GM19452 (cell line): Measurements from ENCODE around the gene HIP1.
"Not testable (repeated sequence)": the region's sequence is repeated elsewhere in the genome, so short reads cannot be mapped to it uniquely, and the experiment has no call there.

Experiments used
- ATAC-seq: cut with Tn5 transposase; IDR thresholded peaks from one replicate; pipeline ENCODE4 v1.9.1; 2021; ENCODE audit not compliant: unreplicated experiment

HIP1 gene

DNA sequence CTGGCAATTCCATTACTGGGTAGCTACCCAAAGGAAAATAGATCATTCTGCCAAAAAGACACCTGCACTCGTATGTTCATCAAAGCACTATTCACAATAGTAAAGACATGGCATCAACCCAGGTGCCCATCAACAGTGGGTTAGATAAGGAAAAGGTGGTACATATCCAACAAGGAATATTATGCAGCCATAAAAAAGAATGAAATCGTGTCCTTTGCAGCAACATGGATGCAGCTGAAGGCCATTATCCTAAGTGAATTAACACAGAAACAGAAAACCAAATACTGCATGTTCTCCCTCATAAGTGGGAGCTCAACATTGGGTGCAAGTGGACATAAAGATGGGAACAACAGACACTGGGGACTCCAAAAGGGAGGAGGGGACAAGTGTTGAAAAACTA is 93.2 kb downstream of the HIP1 start:
- ATAC-seq = no peak

DNA sequence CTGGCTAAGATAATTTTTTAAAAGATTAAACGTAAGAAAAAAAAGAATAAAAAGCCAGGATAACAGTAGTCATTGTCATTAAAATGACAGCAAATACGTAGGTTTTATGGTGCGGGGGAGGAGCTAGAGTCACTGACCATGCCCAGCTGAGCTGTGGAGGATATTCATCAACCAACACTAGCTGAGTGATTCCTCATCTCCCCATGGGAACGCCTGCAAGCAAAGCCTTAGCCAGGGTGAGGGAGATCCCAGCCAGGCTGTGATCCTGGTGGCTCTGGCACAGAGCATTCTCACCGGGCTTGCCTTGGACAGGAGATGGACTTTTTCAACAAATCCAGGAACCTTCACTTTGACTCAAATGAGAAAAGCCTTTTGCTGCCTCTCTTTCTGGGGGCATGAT is 94.2 kb downstream of the HIP1 start:
- no peak for ATAC-seq

DNA sequence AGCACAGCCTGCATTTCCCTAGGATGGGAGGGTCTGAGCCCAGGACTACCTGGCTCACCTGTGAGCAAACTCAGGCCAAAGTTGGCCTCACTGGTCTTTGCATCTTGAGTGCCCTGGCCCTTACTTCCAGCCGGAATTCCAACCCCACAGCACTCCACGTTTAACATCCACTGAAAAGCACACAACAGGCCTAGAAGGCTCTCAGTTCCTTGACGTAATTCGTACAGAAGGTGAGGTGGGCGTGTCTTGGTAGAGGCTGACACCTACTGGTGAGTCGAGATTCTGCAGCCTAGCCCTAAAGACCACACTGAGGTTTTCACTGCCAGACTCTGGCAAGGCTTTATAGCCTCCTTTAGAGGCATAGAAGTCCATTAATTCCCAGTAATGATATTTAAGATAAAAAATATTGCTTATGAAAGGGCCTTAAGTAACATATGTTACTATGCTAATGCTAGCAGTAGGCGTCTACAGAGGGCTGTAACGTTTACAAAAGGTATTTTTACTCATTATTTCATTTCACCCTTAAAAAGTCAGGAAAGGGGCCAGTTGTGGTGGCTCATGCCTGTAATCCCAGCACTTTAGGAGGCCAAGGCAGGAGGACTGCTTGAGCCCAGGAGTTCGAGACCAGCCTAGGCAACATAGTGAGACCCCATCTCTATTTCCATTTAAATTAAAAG is 95.8 kb downstream of the HIP1 start:
- ATAC-seq = no peak

DNA sequence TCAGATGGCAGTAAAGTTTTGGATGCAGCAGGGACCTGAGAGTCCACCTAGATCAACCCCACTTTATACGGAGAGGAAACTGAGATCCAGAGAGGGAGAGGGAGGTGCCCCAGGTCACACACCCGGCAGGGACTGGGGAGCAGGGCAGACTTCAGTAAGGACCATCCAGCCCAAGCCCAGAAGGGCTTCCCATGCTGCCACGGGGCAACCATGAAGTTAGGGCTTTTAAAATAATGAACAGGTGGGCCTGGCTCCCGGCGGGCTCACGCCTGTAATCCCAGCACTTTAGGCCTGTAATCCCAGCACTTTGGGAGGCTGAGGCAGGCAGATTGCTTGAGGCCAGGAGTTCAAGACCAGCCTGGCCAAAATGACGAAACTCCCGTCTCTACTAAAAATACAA is 98.5 kb downstream of the HIP1 start:
- no peak for ATAC-seq

DNA sequence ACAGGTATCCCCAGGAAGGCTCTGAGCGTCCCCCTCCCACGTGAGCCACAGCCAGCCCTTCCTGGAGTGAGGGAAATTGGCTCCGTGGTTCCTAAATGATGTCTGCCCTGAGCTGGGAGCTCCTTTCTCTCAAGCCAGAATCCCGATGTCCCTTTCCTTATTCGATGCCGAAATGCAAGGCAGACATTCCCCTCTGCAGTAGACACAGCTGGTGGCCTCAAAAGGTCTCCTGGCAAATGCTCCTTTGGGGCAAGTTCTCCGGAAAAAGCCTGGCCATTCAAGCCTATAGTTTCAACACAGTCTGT is 98.9 kb downstream of the HIP1 start:
- ATAC-seq = no peak

DNA sequence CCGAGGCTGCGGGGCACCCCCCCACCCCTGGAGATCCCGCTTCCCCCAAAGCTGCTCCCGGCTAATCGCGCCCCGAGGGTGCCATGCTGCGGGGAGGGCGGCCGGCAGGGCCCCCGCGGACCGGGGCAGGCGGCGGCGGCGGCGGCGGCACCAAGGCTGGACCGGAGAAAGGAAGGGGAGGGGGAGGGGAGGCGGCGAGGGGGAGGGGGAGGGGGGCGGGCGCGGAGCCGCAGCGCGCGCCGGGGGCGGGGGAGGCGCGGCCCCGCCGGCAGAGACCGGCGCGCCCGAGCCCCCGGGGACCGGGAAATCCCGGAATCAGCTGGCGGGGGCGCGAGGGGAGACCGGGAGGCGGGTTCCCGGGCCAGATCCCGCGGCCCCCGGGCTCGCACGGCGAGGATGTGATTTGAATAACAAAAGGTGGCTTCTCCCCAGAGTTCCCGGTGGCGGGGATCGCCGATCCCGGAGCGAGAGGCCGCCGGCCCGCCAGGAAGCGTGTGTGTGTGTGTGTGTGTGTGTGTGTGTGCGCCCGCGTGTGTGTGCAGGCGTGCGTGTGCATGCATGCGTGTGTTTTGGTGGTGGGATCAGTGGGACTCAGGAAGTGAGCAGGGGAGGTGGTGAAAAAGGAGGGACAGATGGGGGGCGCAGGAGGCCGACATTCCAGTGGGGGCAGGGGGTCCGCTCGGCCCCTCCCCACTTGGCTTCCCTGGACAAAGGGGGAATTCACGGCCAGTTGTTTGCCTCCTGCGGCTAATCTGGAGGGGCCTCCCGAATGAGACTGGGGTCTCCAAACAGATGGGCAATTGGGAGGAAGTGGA is 99.5 kb downstream of the HIP1 start:
- no peak for ATAC-seq

DNA sequence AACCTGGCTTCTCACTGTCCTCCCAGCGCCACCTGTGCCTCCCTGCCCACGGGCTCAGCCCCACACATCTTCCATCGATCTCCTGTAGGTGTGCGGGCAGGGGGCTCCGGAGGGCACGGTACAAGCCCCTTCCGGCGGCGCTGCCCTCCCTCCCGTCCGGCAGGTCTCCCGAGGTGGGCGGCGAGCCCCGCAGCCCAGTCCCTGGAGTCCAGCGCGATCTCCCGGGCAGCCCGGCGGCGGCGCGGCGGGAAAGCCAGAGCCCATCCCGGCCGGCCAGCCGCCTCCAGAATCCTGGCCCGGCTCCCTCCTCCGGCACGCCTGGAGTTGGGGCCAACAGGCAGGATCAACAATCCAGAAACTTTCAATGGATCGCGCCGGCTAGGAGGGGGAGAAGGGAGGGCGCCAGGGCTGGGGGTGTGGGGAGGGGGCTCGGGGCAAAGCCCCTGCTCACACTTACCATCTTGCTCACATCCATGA is 100.1 kb downstream of the HIP1 start:
- no peak for ATAC-seq

DNA sequence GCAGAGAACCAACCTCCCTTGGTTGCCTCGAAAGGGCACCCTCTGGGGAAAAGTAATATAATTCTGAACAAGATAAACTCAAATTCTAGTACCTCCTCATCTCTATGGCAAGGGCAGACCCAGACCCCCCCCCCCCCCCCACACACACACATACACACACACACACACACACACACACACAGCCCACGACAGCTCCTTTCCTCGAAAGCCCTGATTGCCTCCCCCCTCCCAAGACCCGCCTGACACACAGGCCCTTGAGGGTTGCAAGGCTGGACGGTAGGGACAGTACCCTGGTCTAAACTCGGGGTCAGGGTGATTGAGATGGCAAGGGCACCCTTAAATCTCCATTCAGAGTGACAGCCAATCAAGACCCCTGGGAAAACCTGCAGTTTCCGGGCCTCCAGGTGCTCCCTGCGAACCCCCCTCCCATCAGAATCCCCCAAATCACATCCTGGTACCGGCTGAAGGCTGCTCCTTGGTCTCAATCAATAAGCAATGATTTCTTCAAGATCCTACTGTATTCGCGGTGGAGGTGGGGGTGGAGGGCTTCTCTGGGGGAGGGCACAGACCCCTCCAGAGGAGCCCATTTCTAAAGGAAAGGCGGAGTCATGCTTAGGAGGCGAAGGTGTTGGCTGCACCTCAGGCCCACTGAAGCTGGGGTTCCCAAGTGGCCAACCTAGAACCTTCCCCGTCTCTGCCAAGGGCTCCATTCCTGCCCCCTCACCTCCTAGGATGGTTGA is 100.7 kb downstream of the HIP1 start:
- no peak for ATAC-seq

DNA sequence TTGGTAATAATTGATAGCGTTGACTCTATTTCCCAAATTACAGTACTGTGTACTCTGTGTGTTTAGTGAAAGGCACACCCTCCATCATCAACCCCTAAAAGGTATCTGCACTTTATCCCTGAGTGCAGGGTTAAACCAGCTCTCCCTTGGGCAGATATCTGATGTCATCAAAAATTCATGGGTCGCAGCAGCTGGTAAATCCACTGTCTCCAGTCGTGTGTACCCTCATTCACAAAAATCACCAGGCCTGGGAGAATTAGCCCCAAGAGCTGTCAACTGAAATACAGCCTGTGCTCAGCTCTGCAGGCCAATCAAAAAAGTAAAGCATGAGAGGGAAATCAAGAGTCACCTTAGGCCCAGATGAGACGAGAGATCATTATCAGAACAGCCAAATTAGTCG is 103.7 kb downstream of the HIP1 start:
- no peak for ATAC-seq

DNA sequence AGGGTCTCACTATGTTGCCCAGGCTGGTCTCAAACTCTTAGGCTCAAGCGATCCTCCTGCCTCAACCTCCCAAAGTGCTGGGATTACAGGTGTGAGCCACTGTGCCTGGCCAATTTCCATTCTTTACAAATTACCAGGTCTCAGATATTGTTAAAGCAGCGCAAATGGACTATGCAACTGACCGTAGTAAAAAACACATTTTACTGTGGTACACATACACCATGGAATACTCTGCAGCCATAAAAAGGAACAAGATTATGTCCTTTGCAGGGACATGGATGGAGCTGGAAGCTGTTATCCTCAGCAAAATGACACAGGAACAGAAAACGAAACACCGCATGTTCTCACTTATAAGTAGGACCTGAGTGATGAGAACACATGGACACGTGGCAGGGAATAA is 106.2 kb downstream of the HIP1 start:
- not testable (repeated sequence) for ATAC-seq

DNA sequence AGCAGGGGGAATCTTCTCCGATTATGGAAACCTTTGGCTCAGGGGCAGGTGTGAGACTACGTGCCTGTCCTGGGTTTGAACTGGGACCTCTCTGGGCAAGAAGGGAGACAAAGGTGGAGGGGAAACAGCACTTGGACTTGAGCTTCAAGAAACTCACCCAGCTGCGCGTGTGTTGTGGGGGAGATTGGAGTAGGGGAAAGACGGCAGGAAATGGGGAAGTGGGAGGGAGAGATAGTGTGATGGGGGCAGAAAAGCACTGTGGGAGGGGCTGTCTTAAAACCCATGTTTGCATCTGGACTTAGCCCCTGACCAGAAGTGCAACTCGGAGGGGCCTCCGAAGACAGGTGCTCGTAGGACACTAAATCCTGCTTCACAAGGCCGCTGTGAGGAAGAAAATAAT is 107.0 kb downstream of the HIP1 start:
- ATAC-seq = no peak

DNA sequence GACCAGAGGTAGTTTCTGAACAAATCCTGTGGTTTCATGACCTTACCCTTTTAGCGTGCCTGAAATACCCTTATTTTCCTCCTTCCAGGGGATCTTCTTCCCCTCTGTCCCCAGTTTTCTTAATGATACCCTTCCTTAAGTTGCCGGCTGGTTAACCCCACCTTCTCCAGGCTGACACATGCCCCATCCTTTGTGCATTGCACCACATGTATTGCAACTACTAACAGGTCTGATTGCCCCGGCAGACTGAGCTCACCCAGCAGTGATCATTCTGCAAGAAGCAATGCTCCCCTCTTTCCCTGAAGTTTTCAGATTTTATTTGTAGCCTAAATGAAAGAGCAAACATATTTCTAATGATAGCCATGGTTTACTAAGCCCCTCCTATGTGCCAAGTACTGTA is 108.2 kb downstream of the HIP1 start:
- no peak for ATAC-seq

DNA sequence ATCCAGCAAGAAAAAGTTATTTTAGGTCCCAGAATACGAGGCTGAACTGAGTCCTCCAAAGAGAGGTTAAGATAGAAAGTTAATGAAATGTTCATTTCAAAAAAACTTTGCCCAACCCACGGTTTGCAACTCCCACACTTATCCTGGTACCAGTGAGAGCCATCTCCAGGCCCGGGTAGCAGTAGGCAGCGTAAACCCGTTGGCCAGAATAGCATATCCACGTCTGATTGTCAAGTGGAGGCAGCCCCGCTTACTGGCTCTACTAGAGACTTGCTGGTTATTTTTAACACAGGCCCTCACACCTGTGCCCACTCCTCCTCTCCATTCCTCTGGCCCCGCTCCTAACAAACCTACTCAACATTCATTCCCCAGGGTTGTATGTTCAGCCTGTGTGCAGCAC is 109.7 kb downstream of the HIP1 start:
- no peak for ATAC-seq

DNA sequence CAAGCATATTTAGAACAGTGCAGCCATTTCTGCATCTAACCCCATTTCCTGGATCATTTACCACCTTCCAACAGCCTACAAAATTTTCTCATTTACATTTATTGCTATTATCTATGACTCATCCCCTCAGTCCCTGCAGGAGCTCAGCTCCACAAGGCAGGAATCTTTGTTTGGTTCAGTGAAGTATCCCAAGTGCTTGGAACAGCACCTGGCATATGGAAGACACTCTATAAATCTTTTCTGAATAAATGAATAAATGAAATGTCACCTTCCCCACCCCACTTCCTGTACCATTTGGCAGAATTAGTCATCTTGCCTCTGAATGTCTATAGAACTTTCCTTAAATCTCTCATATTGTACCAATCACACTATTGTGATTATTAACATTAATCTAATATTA is 110.7 kb downstream of the HIP1 start:
- ATAC-seq = no peak

DNA sequence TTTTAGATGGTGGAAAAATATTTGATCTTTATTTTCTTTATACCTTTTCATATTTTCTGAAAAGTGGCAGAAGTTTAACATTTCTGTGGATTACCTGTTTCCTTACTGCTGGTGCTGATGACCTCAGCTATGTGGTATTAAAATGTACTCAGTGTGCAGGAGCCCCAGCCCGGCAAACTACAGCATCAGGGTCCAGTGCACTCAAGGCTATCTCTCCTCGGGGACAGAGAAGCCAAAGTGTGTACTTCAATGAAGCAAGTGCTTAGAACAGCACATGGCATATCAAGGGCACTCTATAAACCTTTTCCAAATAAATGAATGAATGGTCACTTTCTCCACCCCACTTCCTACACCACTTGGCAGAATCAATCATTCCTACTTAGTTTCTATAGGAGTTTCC is 111.8 kb downstream of the HIP1 start:
- no peak for ATAC-seq

DNA sequence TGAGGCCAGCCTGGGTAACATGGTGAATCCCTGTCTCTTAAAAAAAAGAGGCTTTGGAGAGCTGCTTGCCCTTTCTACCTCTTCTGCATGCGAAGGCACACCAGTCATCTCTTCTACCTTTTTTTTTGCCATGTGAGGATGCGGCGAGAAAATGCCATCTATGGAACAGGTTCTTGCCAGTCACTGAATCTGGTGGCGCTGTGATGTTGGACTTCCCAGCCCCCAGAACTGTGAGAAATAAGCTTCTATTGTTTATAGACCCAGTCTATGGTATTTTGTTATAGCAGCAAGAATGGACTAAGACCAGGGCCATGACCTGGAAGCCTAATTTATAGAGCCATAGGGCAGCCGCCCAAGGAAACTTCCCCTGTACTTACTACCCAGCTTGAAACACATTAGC is 112.9 kb downstream of the HIP1 start:
- ATAC-seq = no peak

DNA sequence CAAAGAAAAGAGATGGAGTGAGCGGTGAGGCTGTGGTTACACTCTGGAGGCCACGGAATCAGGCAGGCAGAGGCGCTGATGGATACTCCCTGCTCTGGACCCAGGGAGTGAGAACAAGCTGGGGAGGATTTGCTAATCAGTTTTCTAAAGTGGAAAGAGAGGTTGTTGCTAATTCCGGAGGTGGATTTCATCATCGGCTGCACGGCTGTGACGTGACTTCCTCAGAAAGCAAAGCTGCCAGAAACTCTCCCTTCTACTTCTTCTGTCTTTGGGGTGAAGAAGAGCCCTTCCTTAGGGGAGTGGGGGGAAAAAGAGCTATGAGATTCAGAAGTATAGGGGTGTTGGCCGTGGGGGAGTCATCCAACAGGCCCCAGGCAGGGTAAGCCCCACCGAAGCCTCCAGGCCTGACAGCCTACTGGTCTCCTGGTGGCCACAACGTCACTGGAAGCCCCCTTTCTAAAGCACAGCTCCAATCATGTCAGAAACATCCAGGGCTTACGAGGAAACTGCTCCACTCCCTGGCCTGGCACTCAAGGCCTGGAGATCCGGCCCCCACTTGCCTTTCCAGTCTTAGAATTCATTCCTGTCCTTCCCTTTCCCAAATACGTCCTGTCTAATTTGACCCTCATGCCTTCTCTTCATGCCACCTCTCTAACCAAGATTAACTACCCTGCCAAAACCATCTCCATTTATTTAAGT is 114.5 kb downstream of the HIP1 start:
- ATAC-seq = no peak

DNA sequence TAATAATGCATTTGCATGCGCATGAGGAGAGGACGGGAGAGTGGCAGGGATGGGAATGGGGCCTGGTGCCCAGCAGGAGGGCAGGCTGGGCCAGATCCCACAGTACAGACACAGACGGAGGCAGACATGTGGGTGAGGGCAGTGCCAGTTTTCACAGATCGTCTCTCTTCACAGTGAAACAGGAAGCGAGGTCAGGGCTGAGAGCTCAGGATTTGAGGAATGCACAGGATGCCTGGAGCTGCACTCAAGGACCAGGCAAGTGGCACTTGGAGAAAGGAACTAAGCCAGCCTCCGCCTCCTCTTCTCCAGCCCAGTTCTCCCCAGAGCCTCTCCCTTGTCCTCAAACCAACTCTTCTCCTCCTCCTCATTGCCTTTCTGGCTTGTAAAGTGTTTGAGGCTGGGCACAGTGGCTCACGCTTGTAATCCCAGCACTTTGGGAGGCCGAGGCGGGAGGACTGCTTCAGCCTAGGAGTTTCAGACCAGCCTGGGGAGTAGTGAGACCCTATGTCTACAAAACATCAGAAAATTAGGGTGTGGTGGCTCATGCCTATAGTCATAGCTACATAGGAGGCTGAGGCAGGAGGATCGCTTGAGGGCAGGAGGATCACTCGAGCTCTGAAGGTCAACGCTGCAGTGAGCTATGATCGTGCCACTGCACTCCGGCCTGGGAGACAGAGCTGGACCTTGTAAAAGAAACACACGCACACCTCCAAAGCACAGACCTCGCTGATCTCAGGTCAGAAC is 115.2 kb downstream of the HIP1 start:
- no peak for ATAC-seq

DNA sequence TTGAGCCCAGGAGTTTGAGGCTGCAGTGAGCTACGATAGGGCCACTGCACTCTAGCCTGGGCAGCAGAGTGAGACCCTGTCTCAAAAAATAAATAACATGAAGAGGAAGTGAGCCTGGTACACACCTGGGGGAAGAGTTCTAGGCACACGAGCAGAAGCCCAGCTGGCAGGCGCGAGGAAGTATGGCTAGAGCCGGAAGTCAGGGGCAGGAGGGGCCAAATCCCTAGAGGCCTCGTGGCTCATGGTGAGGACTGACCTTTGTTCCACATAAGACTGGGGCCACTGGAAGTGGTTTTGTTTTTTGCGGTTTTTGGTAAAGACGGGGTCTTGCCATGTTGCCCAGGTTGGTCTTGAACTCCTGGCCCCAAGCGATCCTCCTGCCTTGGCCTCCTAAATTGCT is 117.6 kb downstream of the HIP1 start:
- no peak for ATAC-seq

DNA sequence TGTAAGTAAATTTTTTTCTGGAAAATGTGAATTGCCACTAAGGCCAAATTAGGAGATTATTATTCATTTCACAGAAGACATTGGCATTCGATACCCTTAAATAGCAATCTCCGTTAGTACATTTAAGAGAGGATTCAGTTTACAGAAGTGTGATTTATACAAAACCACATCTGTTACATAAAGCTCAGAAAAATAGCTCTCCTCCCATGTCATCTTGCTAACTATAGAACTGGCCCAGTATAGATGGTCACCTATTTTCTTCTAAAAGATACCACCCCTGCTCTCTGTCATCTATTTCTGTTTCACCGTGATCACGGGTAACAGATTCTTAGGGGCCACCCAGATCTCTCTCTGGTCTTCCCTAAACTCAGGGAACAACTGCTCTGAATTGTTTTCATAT is 119.1 kb downstream of the HIP1 start:
- no peak for ATAC-seq
